Left ventricle myocardium superior (tissue), 1 donor: ENCODE results near the gene ATP6V1G2. TPM values are rescaled to one million over a fixed set of nuclear protein-coding genes. Genes with fewer than 3 reads are reported as not detected.
"Not testable (repeated sequence)": the region's sequence is repeated elsewhere in the genome, so short reads cannot be mapped to it uniquely, and the experiment has no call there.

Source experiments
- ATAC-seq: fragments of 200-7000 bp; cut with Tn5 transposase; one replicate; pipeline ENCODE4 v1.9.1; 2020; ENCODE audit warnings: mild to moderate bottlenecking, moderate library complexity
- DNase-seq: peaks from one replicate; pipeline ENCODE4 v3.0.0-alpha.2; 2020
- intact Hi-C: fragments of 100-400 bp; cut with micrococcal nuclease; formaldehyde crosslinking; loops from one replicate; pipeline ENCODE4 v1.11.0; 2022
- total RNA-seq: library from RNA; stranded (reverse); fragmentation: NEBNext Ultra II Directional; extraction: Animal tissue kit (Norgen Biotek cat#: 25700); gene quantifications from one replicate; pipeline ENCODE4 v1.2.1, GENCODE V29; 2021
- donor health status: DM: no; HTN: yes; CAD: no; lungs with severe emphysema.

ATP6V1G2 gene
- total RNA-seq, 1 donor from 2014 or later = 2.1 TPM

DNA sequence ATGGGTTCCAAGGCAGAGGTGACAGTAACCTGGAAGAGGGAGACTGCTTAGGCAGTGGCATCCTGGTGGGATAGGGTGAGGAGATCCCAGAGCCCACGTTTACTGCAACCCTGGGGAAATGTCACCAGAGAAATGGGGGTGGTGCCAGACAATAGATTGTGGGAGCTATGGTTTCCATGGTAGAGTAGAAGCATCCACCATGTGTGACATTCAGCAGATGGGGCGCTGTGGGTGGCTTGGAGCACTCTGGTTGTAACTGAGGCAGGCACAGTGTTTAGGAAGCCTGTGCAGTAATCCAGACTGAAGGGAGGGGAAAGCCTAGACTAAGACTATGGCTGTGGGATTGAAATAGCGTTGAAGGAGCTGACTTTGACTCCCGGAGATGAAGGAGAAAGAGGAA is 49.6 kb downstream of the ATP6V1G2 start:
- ATAC-seq, DNase-seq, intact Hi-C loops: not testable (repeated sequence)

DNA sequence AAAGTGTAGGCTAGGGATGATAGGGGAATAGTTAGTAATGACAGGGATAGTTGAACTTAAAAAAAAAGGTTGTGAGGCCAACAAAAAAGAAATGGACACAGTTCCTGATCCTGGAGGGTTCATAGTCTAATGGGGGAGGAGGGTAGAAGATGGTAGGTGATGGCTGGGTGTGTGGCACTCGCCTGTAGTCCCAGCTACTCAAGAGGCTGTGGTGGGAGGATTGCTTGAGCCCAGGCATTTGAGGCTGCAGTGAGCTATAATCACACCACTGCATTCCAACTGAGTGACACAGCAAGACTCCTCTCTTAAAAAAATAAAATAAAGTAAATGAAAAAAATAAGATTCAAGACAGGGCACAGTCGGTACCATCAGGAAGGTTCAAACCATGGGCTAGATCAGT is 50.8 kb downstream of the ATP6V1G2 start:
- DNase-seq (no peak), ATAC-seq (no peak)
- intact Hi-C loops = no loop called here

Other genes starting within 250 kb of the ATP6V1G2 start
- gene HLA-B, start 189.4 kb downstream of the ATP6V1G2 start, total RNA-seq = 431 TPM
- gene MICA, start 143.0 kb downstream of the ATP6V1G2 start, total RNA-seq = 10.3 TPM
- gene MICB, start 48.5 kb downstream of the ATP6V1G2 start, total RNA-seq = 1.7 TPM
- gene MCCD1, start 17.6 kb downstream of the ATP6V1G2 start, total RNA-seq = not detected
- gene DDX39B, start 4.6 kb downstream of the ATP6V1G2 start, total RNA-seq = 176 TPM
- gene NFKBIL1, start 1.0 kb upstream of the ATP6V1G2 start, total RNA-seq = 12.7 TPM
- gene LTA, start 25.7 kb upstream of the ATP6V1G2 start, total RNA-seq = not detected
- 0.35 TPM for gene TNF, start 29.0 kb upstream of the ATP6V1G2 start, total RNA-seq
- gene LTB, start 35.8 kb upstream of the ATP6V1G2 start, total RNA-seq = 0.40 TPM
- gene LST1, start 39.7 kb upstream of the ATP6V1G2 start, total RNA-seq = 6.9 TPM
- not detected for gene NCR3, start 46.4 kb upstream of the ATP6V1G2 start, total RNA-seq
- 15.5 TPM for gene AIF1, start 68.6 kb upstream of the ATP6V1G2 start, total RNA-seq
- gene PRRC2A, start 74.1 kb upstream of the ATP6V1G2 start, total RNA-seq = 76.9 TPM
- 283 TPM for gene BAG6, start 106.1 kb upstream of the ATP6V1G2 start, total RNA-seq
- 2.4 TPM for gene APOM, start 109.3 kb upstream of the ATP6V1G2 start, total RNA-seq
- 18.6 TPM for gene C6orf47, start 114.2 kb upstream of the ATP6V1G2 start, total RNA-seq
- 19.2 TPM for gene GPANK1, start 118.4 kb upstream of the ATP6V1G2 start, total RNA-seq
- gene CSNK2B, start 119.5 kb upstream of the ATP6V1G2 start, total RNA-seq = 111 TPM
- 3.9 TPM for gene LY6G5B, start 123.4 kb upstream of the ATP6V1G2 start, total RNA-seq
- gene LY6G5C, start 134.5 kb upstream of the ATP6V1G2 start, total RNA-seq = 1.8 TPM
- 29.0 TPM for gene ABHD16A, start 156.7 kb upstream of the ATP6V1G2 start, total RNA-seq
- not detected for gene LY6G6F, start 160.3 kb upstream of the ATP6V1G2 start, total RNA-seq
- gene LY6G6D, start 168.7 kb upstream of the ATP6V1G2 start, total RNA-seq = not detected
- gene LY6G6C, start 175.1 kb upstream of the ATP6V1G2 start, total RNA-seq = not detected
- gene MPIG6B, start 176.8 kb upstream of the ATP6V1G2 start, total RNA-seq = 0.52 TPM
- gene DDAH2, start 182.7 kb upstream of the ATP6V1G2 start, total RNA-seq = 27.6 TPM
- 77.4 TPM for gene CLIC1, start 189.9 kb upstream of the ATP6V1G2 start, total RNA-seq
- 1.3 TPM for gene MSH5, start 193.4 kb upstream of the ATP6V1G2 start, total RNA-seq
- gene SAPCD1, start 216.0 kb upstream of the ATP6V1G2 start, total RNA-seq = 0.47 TPM
- 12.8 TPM for gene VWA7, start 230.7 kb upstream of the ATP6V1G2 start, total RNA-seq
- 22.5 TPM for gene VARS1, start 249.1 kb upstream of the ATP6V1G2 start, total RNA-seq